Keratinocyte (primary cell): Measurements from ENCODE around the gene JAZF1.

Experiments used
- EZH2 ChIP-seq: IDR thresholded peaks from one replicate; pipeline ENCODE4 v1.6.1; 2012; ENCODE audit warnings: inconsistent platforms, mild to moderate bottlenecking, low read length, moderate library complexity
- TF ChIP-seq, protein P1 (sequence below), 3 experiments: IDR thresholded peaks in 1 of 3; conservative IDR thresholded peaks in 1 of 3; optimal IDR thresholded peaks in 1 of 3; 2 replicates in 2 of 3; 3 replicates in 1 of 3; pipeline versions ENCODE3 to v1.5.1; 2011; ENCODE audit warnings: low read length in 3 of 3, mild to moderate bottlenecking in 3 of 3, moderate library complexity in 2 of 3, control low read depth in 1 of 3, inconsistent platforms in 1 of 3; ENCODE audit not compliant: insufficient read depth in 2 of 3; ENCODE audit errors: extremely low read depth in 1 of 3

DNA sequence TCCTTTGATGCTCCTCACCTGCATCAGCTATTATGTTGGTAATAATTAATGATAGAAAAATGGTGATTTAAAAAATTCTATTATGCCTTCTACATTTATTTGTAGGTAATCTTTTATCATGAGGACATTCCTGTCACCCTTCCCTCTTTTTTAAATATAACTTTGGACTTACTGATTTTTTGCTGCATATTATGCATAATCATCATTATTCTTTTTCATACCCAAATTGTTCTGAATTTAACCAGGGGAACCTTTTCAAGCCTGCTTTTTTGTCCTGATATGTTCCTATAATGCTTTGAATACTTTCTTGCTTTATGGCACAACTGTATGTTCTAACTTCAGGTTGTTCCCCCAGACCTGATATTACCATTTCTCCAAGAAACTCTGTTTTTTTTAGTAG lies 392.2 kb downstream of the JAZF1 start:
- TF ChIP-seq, protein P1, sequence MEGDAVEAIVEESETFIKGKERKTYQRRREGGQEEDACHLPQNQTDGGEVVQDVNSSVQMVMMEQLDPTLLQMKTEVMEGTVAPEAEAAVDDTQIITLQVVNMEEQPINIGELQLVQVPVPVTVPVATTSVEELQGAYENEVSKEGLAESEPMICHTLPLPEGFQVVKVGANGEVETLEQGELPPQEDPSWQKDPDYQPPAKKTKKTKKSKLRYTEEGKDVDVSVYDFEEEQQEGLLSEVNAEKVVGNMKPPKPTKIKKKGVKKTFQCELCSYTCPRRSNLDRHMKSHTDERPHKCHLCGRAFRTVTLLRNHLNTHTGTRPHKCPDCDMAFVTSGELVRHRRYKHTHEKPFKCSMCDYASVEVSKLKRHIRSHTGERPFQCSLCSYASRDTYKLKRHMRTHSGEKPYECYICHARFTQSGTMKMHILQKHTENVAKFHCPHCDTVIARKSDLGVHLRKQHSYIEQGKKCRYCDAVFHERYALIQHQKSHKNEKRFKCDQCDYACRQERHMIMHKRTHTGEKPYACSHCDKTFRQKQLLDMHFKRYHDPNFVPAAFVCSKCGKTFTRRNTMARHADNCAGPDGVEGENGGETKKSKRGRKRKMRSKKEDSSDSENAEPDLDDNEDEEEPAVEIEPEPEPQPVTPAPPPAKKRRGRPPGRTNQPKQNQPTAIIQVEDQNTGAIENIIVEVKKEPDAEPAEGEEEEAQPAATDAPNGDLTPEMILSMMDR (optimal IDR thresholded peaks at IDR 0.05 in 1 of 3, IDR thresholded peaks at IDR 0.05 in 1 of 3, conservative IDR thresholded peaks at IDR 0.05 in 1 of 3; ENCODE audit: extremely low read depth in 1 of 3, insufficient read depth in 2 of 3, low read length in 3 of 3) = no peak
- TF ChIP-seq EZH2 = no peak
